ENCODE data around the gene MACROD1. TPM values are rescaled to one million over a fixed set of nuclear protein-coding genes. Genes with fewer than 3 reads are reported as not detected.

Gene MACROD1
- total RNA-seq, 1 donor from 2014 or later = 4.1 TPM

DNA sequence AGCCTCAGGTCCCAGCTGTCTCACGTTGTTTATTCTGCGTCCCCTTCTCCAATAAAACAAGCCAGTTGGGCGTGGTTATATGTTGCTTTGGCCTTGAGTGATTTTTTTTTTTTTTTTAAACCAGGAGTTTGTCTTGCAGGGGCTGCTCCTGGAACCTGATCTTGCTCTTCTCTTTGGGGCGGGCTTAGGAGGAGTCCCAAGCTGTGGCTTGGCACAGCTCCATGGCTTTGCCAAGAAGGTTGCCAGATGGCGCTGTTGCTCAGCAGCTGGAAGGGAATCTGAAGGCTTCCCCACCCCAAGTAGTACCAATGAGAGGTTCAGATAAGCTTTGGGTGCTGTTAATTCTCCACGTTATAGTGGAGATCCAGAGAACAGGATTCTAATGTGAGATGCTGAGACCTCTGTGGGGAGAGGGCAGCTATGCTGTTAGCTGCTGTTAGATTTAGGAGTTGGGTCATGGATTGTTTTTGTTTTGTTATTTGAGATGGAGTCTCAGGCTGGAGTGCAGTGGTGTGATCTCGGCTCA, 38.6 kb upstream of the MACROD1 start:
- peaks cover 35% of the 10 kb centered on the region for H3K36me3 Mint-ChIP-seq (ENCODE audit: low read depth, unreplicated experiment)
- peak overlapping the region; percentile 54 for H3K27ac Mint-ChIP-seq (ENCODE audit: unreplicated experiment)
- peak; percentile 64 for DNase-seq (ENCODE audit: low spot score)
- TF ChIP-seq, protein P1, sequence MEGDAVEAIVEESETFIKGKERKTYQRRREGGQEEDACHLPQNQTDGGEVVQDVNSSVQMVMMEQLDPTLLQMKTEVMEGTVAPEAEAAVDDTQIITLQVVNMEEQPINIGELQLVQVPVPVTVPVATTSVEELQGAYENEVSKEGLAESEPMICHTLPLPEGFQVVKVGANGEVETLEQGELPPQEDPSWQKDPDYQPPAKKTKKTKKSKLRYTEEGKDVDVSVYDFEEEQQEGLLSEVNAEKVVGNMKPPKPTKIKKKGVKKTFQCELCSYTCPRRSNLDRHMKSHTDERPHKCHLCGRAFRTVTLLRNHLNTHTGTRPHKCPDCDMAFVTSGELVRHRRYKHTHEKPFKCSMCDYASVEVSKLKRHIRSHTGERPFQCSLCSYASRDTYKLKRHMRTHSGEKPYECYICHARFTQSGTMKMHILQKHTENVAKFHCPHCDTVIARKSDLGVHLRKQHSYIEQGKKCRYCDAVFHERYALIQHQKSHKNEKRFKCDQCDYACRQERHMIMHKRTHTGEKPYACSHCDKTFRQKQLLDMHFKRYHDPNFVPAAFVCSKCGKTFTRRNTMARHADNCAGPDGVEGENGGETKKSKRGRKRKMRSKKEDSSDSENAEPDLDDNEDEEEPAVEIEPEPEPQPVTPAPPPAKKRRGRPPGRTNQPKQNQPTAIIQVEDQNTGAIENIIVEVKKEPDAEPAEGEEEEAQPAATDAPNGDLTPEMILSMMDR (IDR thresholded peaks at IDR 0.05; ENCODE audit: unreplicated experiment) = peak; percentile 31
- H3K27me3 Mint-ChIP-seq (ENCODE audit: unreplicated experiment) = peaks cover 7% of the 10 kb centered on the region
- peaks cover 33% of the 10 kb centered on the region for H3K4me1 Mint-ChIP-seq (ENCODE audit: unreplicated experiment)
- no peaks in the 10 kb centered on the region for H3K9me3 Mint-ChIP-seq (ENCODE audit: unreplicated experiment)
- H3K4me3 Mint-ChIP-seq (ENCODE audit: unreplicated experiment) = no peak overlapping the region

DNA sequence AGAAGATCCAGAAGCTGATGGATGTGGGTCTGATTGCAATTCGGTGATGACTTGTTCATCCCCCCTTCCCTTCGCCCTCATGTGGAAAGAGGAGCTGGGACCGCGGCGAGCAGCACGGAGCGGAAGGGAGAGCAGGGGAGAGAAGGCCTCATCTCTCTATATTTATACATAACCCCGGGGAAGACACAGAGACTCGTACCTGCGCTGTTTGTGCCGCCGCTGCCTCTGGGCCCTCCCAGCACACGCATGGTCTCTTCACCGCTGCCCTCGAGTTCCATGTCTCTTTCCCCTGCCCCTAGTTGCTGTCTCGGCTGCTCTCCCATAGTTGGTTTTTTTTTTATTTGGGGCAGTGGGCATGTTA, 38.1 kb upstream of the MACROD1 start:
- H3K36me3 Mint-ChIP-seq (ENCODE audit: low read depth, unreplicated experiment) = peaks cover 35% of the 10 kb centered on the region
- H3K4me1 Mint-ChIP-seq (ENCODE audit: unreplicated experiment) = peaks cover 33% of the 10 kb centered on the region
- H3K27me3 Mint-ChIP-seq (ENCODE audit: unreplicated experiment) = peaks cover 7% of the 10 kb centered on the region
- H3K27ac Mint-ChIP-seq (ENCODE audit: unreplicated experiment) = peak overlapping the region; percentile 55
- no peak overlapping the region for H3K4me3 Mint-ChIP-seq (ENCODE audit: unreplicated experiment)
- DNase-seq (ENCODE audit: low spot score) = no peak
- TF ChIP-seq, protein P1 (IDR thresholded peaks at IDR 0.05; ENCODE audit: unreplicated experiment) = no peak
- no peaks in the 10 kb centered on the region for H3K9me3 Mint-ChIP-seq (ENCODE audit: unreplicated experiment)

DNA sequence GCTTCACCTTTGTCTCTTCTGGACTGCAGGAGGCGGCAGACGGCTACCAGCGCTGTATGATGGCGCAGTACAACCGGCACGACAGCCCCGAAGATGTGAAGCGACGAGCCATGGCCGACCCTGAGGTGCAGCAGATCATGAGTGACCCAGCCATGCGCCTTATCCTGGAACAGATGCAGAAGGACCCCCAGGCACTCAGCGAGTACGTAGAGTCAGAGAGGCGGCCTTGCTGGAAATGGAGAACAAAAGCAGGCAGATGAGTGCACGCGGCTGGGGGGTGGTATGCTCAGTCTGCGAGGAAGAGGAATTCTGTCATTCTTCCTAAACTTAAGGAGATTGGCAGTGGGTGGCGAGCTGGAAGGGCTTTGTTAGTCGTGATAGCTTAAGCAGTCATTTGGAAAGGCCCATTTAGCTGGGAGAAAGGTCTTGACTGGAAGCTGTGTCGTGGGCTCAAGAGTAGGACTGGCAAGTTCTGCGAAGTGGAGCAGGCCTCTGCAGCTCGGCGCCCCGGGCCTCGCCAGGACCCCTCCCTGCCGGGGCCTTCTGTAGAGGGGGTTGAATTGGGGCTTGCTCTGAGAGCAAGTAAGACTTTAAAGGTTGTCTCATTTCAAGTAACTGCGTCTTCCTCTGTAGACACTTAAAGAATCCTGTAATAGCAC, 37.6 kb upstream of the MACROD1 start:
- H3K4me1 Mint-ChIP-seq (ENCODE audit: unreplicated experiment) = peaks cover 33% of the 10 kb centered on the region
- TF ChIP-seq, protein P1 (IDR thresholded peaks at IDR 0.05; ENCODE audit: unreplicated experiment) = no peak
- H3K4me3 Mint-ChIP-seq (ENCODE audit: unreplicated experiment) = peak overlapping the region; percentile 78
- H3K36me3 Mint-ChIP-seq (ENCODE audit: low read depth, unreplicated experiment) = peaks cover 35% of the 10 kb centered on the region
- peaks cover 7% of the 10 kb centered on the region for H3K27me3 Mint-ChIP-seq (ENCODE audit: unreplicated experiment)
- DNase-seq (ENCODE audit: low spot score) = no peak
- no peaks in the 10 kb centered on the region for H3K9me3 Mint-ChIP-seq (ENCODE audit: unreplicated experiment)
- H3K27ac Mint-ChIP-seq (ENCODE audit: unreplicated experiment) = peak overlapping the region; percentile 55

DNA sequence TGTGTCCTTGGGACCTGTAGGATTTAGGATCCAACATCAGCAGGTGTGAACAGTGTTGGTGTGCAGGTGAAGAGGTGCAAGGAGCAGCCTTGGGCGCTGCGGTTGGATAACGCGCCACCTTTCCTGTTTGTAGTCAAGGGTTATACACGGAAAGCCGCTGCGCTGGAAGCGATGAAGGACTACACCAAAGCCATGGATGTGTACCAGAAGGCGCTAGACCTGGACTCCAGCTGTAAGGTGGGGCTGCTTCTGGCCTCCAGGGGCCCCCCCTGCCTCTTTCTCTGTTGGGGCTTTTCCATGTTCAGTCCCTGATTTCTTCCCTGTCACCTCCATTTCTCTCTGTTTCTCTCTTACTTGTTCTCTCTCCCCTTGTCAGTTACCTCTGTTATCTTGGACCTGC, 37.1 kb upstream of the MACROD1 start:
- Mint-ChIP-seq H3K27ac (ENCODE audit: unreplicated experiment) (no peak overlapping the region), H3K9me3 (ENCODE audit: unreplicated experiment) (no peaks in the 10 kb centered on the region), H3K27me3 (ENCODE audit: unreplicated experiment) (peaks cover 8% of the 10 kb centered on the region), H3K4me1 (ENCODE audit: unreplicated experiment) (peaks cover 33% of the 10 kb centered on the region), H3K36me3 (ENCODE audit: low read depth, unreplicated experiment) (peaks cover 35% of the 10 kb centered on the region), H3K4me3 (ENCODE audit: unreplicated experiment) (peak overlapping the region; percentile 78)
- TF ChIP-seq, protein P1 (IDR thresholded peaks at IDR 0.05; ENCODE audit: unreplicated experiment) = no peak
- DNase-seq (ENCODE audit: low spot score) = no peak

DNA sequence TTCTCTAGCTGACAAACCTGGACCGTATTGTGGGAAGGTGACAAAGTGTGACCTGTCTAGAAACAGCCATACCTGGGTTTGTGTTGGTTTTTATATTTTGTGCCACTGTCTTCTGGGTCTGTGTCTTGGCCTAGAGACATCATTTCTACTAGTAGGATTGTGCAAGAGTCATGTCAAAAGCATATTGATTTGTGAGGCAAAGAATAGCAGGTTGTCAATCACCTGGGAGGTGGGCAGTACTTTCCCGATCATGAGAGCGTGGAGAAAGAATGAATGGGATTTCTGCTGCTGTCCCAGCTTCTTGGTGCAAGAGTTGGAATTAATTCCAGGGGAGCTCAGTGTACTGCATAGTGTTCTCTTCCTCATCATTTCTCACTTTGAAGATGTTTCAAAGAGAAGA, 35.6 kb upstream of the MACROD1 start:
- peaks cover 44% of the 10 kb centered on the region for H3K36me3 Mint-ChIP-seq (ENCODE audit: low read depth, unreplicated experiment)
- H3K4me1 Mint-ChIP-seq (ENCODE audit: unreplicated experiment) = peaks cover 23% of the 10 kb centered on the region
- no peak for DNase-seq (ENCODE audit: low spot score)
- TF ChIP-seq, protein P1 (IDR thresholded peaks at IDR 0.05; ENCODE audit: unreplicated experiment) = no peak
- no peak overlapping the region for H3K27ac Mint-ChIP-seq (ENCODE audit: unreplicated experiment)
- H3K9me3 Mint-ChIP-seq (ENCODE audit: unreplicated experiment) = no peaks in the 10 kb centered on the region
- H3K4me3 Mint-ChIP-seq (ENCODE audit: unreplicated experiment) = peak overlapping the region; percentile 63
- peaks cover 9% of the 10 kb centered on the region for H3K27me3 Mint-ChIP-seq (ENCODE audit: unreplicated experiment)
